ENCODE measurements around the gene NBAS. TPM values are rescaled to one million over a fixed set of nuclear protein-coding genes. Genes with fewer than 3 reads are reported as not detected.

The NBAS gene
- total and polyA plus RNA-seq, 2 of the 13 experiments (the other 11 are each of a cell fraction or from before 2014, with no cell fraction given): 33.6 to 58.7 TPM

DNA sequence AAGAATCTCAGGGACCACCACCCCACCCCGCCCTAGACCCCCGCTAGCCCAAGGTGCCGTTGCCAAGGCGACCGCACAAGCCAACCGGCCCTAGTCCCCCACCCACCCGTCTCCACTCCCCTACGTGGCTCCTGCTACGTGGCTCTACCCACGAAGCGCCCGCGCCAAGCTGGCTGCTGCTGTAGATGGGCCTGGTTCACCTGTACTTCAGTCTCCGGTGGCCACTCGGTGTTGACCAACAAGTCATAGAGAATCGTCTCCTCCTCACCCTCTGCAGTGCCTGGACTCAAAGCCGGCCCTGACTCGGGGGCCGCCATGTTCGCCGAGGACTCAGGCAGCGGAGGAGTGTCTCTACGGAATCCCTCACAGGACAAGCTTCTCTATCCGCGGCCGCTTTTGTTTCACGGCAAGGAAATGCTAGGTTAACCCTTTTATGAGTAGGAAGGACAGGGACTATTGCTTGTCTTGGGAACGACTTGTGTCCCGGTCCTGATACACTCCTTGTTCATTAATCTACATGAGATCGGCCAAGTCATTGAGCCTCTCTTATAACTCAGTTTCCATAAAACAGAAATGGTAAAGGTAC, at the start of gene NBAS (continued):
- TF ChIP-seq, protein P1, sequence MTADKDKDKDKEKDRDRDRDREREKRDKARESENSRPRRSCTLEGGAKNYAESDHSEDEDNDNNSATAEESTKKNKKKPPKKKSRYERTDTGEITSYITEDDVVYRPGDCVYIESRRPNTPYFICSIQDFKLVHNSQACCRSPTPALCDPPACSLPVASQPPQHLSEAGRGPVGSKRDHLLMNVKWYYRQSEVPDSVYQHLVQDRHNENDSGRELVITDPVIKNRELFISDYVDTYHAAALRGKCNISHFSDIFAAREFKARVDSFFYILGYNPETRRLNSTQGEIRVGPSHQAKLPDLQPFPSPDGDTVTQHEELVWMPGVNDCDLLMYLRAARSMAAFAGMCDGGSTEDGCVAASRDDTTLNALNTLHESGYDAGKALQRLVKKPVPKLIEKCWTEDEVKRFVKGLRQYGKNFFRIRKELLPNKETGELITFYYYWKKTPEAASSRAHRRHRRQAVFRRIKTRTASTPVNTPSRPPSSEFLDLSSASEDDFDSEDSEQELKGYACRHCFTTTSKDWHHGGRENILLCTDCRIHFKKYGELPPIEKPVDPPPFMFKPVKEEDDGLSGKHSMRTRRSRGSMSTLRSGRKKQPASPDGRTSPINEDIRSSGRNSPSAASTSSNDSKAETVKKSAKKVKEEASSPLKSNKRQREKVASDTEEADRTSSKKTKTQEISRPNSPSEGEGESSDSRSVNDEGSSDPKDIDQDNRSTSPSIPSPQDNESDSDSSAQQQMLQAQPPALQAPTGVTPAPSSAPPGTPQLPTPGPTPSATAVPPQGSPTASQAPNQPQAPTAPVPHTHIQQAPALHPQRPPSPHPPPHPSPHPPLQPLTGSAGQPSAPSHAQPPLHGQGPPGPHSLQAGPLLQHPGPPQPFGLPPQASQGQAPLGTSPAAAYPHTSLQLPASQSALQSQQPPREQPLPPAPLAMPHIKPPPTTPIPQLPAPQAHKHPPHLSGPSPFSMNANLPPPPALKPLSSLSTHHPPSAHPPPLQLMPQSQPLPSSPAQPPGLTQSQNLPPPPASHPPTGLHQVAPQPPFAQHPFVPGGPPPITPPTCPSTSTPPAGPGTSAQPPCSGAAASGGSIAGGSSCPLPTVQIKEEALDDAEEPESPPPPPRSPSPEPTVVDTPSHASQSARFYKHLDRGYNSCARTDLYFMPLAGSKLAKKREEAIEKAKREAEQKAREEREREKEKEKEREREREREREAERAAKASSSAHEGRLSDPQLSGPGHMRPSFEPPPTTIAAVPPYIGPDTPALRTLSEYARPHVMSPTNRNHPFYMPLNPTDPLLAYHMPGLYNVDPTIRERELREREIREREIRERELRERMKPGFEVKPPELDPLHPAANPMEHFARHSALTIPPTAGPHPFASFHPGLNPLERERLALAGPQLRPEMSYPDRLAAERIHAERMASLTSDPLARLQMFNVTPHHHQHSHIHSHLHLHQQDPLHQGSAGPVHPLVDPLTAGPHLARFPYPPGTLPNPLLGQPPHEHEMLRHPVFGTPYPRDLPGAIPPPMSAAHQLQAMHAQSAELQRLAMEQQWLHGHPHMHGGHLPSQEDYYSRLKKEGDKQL (CRISPR knock-in tag; IDR thresholded peaks at IDR 0.05; ENCODE audit: low read depth): no peak
- TF ChIP-seq ZNF563 (CRISPR knock-in tag; IDR thresholded peaks at IDR 0.05) (0 out of 2 replicates have a peak, but pooled peaks have one; percentile 44), MIER2 (CRISPR knock-in tag; IDR thresholded peaks at IDR 0.05) (peak; percentile 64; the same call in 1 of the 2 replicates), FOXA3 (CRISPR knock-in tag; IDR thresholded peaks at IDR 0.05) (peak; percentile 61), ZNF564 (CRISPR knock-in tag; IDR thresholded peaks at IDR 0.05) (no peak), ZNF713 (CRISPR knock-in tag; IDR thresholded peaks at IDR 0.05) (peak; percentile 67; the same call in 1 of the 2 replicates), ZNF20 (CRISPR knock-in tag; IDR thresholded peaks at IDR 0.05) (no peak), ZNF253 (CRISPR knock-in tag; IDR thresholded peaks at IDR 0.05; ENCODE audit: borderline replicate concordance) (no peak), ZNF24 (IDR thresholded peaks at IDR 0.05) (0 out of 2 replicates have a peak, but pooled peaks have one; percentile 56), ZNF772 (CRISPR knock-in tag; IDR thresholded peaks at IDR 0.05) (no peak), MXD4 (CRISPR knock-in tag; IDR thresholded peaks at IDR 0.05) (peak; percentile 56; the same call in 1 of the 2 replicates), CCDC6 (CRISPR knock-in tag; IDR thresholded peaks at IDR 0.05) (0 out of 2 replicates have a peak, but pooled peaks have one; percentile 76), JUND (CRISPR knock-in tag; IDR thresholded peaks at IDR 0.05) (no peak), ZNF468 (CRISPR knock-in tag; IDR thresholded peaks at IDR 0.05) (no peak), HNRNPK (IDR thresholded peaks at IDR 0.05; ENCODE audit: low read depth, low read length, poor library complexity, severe bottlenecking) (no peak)
- TF ChIP-seq, protein P2, sequence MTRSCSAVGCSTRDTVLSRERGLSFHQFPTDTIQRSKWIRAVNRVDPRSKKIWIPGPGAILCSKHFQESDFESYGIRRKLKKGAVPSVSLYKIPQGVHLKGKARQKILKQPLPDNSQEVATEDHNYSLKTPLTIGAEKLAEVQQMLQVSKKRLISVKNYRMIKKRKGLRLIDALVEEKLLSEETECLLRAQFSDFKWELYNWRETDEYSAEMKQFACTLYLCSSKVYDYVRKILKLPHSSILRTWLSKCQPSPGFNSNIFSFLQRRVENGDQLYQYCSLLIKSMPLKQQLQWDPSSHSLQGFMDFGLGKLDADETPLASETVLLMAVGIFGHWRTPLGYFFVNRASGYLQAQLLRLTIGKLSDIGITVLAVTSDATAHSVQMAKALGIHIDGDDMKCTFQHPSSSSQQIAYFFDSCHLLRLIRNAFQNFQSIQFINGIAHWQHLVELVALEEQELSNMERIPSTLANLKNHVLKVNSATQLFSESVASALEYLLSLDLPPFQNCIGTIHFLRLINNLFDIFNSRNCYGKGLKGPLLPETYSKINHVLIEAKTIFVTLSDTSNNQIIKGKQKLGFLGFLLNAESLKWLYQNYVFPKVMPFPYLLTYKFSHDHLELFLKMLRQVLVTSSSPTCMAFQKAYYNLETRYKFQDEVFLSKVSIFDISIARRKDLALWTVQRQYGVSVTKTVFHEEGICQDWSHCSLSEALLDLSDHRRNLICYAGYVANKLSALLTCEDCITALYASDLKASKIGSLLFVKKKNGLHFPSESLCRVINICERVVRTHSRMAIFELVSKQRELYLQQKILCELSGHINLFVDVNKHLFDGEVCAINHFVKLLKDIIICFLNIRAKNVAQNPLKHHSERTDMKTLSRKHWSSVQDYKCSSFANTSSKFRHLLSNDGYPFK (CRISPR knock-in tag; IDR thresholded peaks at IDR 0.05; ENCODE audit: borderline replicate concordance): peak; percentile 95
- TF ChIP-seq, protein P3, sequence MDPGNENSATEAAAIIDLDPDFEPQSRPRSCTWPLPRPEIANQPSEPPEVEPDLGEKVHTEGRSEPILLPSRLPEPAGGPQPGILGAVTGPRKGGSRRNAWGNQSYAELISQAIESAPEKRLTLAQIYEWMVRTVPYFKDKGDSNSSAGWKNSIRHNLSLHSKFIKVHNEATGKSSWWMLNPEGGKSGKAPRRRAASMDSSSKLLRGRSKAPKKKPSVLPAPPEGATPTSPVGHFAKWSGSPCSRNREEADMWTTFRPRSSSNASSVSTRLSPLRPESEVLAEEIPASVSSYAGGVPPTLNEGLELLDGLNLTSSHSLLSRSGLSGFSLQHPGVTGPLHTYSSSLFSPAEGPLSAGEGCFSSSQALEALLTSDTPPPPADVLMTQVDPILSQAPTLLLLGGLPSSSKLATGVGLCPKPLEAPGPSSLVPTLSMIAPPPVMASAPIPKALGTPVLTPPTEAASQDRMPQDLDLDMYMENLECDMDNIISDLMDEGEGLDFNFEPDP (CRISPR knock-in tag; conservative IDR thresholded peaks at IDR 0.05): no peak
- TF ChIP-seq, protein P4, sequence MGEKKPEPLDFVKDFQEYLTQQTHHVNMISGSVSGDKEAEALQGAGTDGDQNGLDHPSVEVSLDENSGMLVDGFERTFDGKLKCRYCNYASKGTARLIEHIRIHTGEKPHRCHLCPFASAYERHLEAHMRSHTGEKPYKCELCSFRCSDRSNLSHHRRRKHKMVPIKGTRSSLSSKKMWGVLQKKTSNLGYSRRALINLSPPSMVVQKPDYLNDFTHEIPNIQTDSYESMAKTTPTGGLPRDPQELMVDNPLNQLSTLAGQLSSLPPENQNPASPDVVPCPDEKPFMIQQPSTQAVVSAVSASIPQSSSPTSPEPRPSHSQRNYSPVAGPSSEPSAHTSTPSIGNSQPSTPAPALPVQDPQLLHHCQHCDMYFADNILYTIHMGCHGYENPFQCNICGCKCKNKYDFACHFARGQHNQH (CRISPR knock-in tag; IDR thresholded peaks at IDR 0.05): peak; percentile 90

All from HepG2 (cell line).